HCT116 (cell line): ENCODE data around the gene CYSLTR2. TPM values are rescaled to one million over a fixed set of nuclear protein-coding genes. Genes with fewer than 3 reads are reported as not detected.

Experiments
- ATAC-seq: fragments of 200-7000 bp; cut with Tn5 transposase; 2 replicates; pipeline ENCODE4 v1.9.1; 2020; ENCODE audit warnings: mild to moderate bottlenecking, moderate library complexity
- BruUV-seq: library from RNA; stranded (reverse); fragments of 400-500 nt; replicated peaks from 2 replicates; lab custom pipeline; 2021; lab: Mats Ljungman, UMichigan
- CTCF ChIA-PET: fragments of 300-600 bp; sonication (Branson Sonifier 250); formaldehyde crosslinking; loops from one replicate; lab custom pipeline; 2021; ENCODE audit warnings: antibody characterized with exemption; lab: Charles Lee
- POLR2A ChIA-PET: fragments of 300-600, 350-600 bp; sonication (Branson Sonifier 250); formaldehyde crosslinking; loops from one replicate; lab custom pipeline; 2021; ENCODE audit warnings: antibody characterized with exemption; lab: Charles Lee
- RAD21 ChIA-PET, 2 experiments: fragments of 300-600 bp; sonication (Branson Sonifier 250); formaldehyde crosslinking; loops; one replicate each; lab custom pipeline; 2023; ENCODE audit warnings: low total read pairs in 2 of 2; ENCODE audit not compliant: uncharacterized antibody in 2 of 2, unreplicated experiment in 2 of 2, low non-redundant PET in 1 of 2; lab: Charles Lee
- DNase-seq: peaks from one replicate; pipeline ENCODE4 v3.0.0-alpha.2; 2010; ENCODE audit warnings: low read depth, low spot score
- H2AFZ ChIP-seq: fragments of 200-600 bp; shearing (Covaris generic), sonication (generic); 2 replicates; pipeline ENCODE4 v1.6.1; 2017; ENCODE audit warnings: low read depth, mixed run types, mixed read lengths, antibody characterized with exemption, low read length; ENCODE audit not compliant: poor library complexity, severe bottlenecking
- H3K27ac ChIP-seq: 2 replicates; pipeline ENCODE4 v1.5.1; 2012; ENCODE audit warnings: low read depth, low read length
- H3K27me3 ChIP-seq: fragments of 200-600 bp; sonication (generic); 2 replicates; pipeline ENCODE4 v1.6.1; 2016; ENCODE audit warnings: mixed run types, low read length, mixed read lengths; ENCODE audit not compliant: insufficient read depth
- H3K36me3 ChIP-seq, 2 experiments: fragments of 200-500 bp in 1 of 2; fragments of 200-600 bp in 1 of 2; sonication (Bioruptor generic) in 1 of 2; sonication (generic) in 1 of 2; 2 replicates each; pipeline versions ENCODE4 v1.5.1 to v1.6.1; 2014 to 2016; ENCODE audit warnings: low read length in 2 of 2, inconsistent platforms in 1 of 2, mixed read lengths in 1 of 2, mixed run types in 1 of 2; ENCODE audit not compliant: insufficient read depth in 2 of 2, control insufficient read depth in 1 of 2
- H3K4me1 ChIP-seq, 2 experiments: fragments of 200-600 bp in 1 of 2; sonication (generic) in 1 of 2; 2 replicates each; pipeline versions ENCODE4 v1.5.1 to v1.6.1; 2012 to 2017; ENCODE audit warnings: low read length in 2 of 2, inconsistent platforms in 1 of 2, mild to moderate bottlenecking in 1 of 2, mixed read lengths in 1 of 2, mixed run types in 1 of 2, moderate library complexity in 1 of 2; ENCODE audit not compliant: insufficient read depth in 2 of 2, control insufficient read depth in 1 of 2
- H3K4me2 ChIP-seq: fragments of 200-600 bp; sonication (generic); 2 replicates; pipeline ENCODE4 v1.6.1; 2017; ENCODE audit warnings: mixed run types, low read length, mixed read lengths
- H3K4me3 ChIP-seq, 2 experiments: fragments of 200-600 bp in 1 of 2; sonication (generic) in 1 of 2; replicated peaks in 1 of 2; 2 replicates each; pipeline ENCODE4 v1.5.1; 2011 to 2016; ENCODE audit warnings: low read length in 2 of 2, control low read depth in 1 of 2, low read depth in 1 of 2, mild to moderate bottlenecking in 1 of 2, mixed read lengths in 1 of 2, mixed run types in 1 of 2
- H3K79me2 ChIP-seq: fragments of 200-600 bp; sonication (generic); 2 replicates; pipeline ENCODE4 v1.6.1; 2017; ENCODE audit warnings: mild to moderate bottlenecking, mixed run types, low read length, moderate library complexity, mixed read lengths; ENCODE audit not compliant: insufficient read depth
- H3K9ac ChIP-seq: fragments of 200-600 bp; sonication (generic); 2 replicates; pipeline ENCODE4 v1.6.1; 2016; ENCODE audit warnings: low read length, mixed read lengths
- H3K9me2 ChIP-seq: fragments of 200-600 bp; sonication (generic), shearing (Covaris generic); 2 replicates; pipeline ENCODE4 v1.6.1; 2017; ENCODE audit warnings: mixed run types, mild to moderate bottlenecking, moderate library complexity; ENCODE audit not compliant: insufficient read depth
- H3K9me3 ChIP-seq, 2 experiments: fragments of 200-500 bp in 1 of 2; fragments of 200-600 bp in 1 of 2; sonication (Bioruptor generic) in 1 of 2; sonication (generic) in 1 of 2; 2 replicates each; pipeline ENCODE4 v1.6.1; 2014 to 2017; ENCODE audit warnings: low read length in 2 of 2, mixed read lengths in 2 of 2, inconsistent platforms in 1 of 2, low read depth in 1 of 2, mild to moderate bottlenecking in 1 of 2, mixed run types in 1 of 2, moderate library complexity in 1 of 2; ENCODE audit not compliant: control insufficient read depth in 1 of 2, insufficient read depth in 1 of 2
- H4K20me1 ChIP-seq: fragments of 200-600 bp; sonication (generic), shearing (Covaris generic); 2 replicates; pipeline ENCODE4 v1.6.1; 2017; ENCODE audit warnings: mixed run types, mild to moderate bottlenecking, moderate library complexity; ENCODE audit not compliant: insufficient read depth
- CEBPB ChIP-seq: IDR thresholded peaks from 2 replicates; pipeline ENCODE4 v1.6.1; 2012; ENCODE audit warnings: low read depth
- CTCF ChIP-seq, 3 experiments: fragments of 200-600 bp in 1 of 3; sonication (generic) in 1 of 3; IDR thresholded peaks in 2 of 3; conservative IDR thresholded peaks in 1 of 3; 2 replicates each; pipeline ENCODE4 v1.5.1; 2012 to 2017; ENCODE audit warnings: low read depth in 2 of 3, low read length in 2 of 3, antibody characterized with exemption in 1 of 3, borderline replicate concordance in 1 of 3, control low read depth in 1 of 3, mild to moderate bottlenecking in 1 of 3, mixed read lengths in 1 of 3, mixed run types in 1 of 3, moderate library complexity in 1 of 3; ENCODE audit not compliant: insufficient read depth in 1 of 3
- EGR1 ChIP-seq: IDR thresholded peaks from 2 replicates; pipeline ENCODE4 v1.6.1; 2012; ENCODE audit warnings: low read depth
- ELF1 ChIP-seq: IDR thresholded peaks from 2 replicates; pipeline ENCODE4 v1.6.1; 2012; ENCODE audit warnings: low read depth, borderline replicate concordance
- EZH2 ChIP-seq: fragments of 200-600 bp; sonication (generic); IDR thresholded peaks from 2 replicates; pipeline ENCODE4 v1.6.1; 2017; ENCODE audit warnings: antibody characterized with exemption, mixed run types
- EZH2phosphoT487 ChIP-seq: fragments of 200-600 bp; IDR thresholded peaks from 2 replicates; pipeline ENCODE4 v1.6.1; 2018; ENCODE audit warnings: antibody characterized with exemption, borderline replicate concordance
- FOSL1 ChIP-seq: IDR thresholded peaks from 2 replicates; pipeline ENCODE4 v1.6.1; 2012; ENCODE audit warnings: low read depth
- MAX ChIP-seq: IDR thresholded peaks from 2 replicates; pipeline ENCODE4 v1.6.1; 2012
- POLR2A ChIP-seq: IDR thresholded peaks from 2 replicates; pipeline ENCODE4 v1.7.0; 2011; ENCODE audit warnings: borderline replicate concordance; ENCODE audit not compliant: insufficient read depth, insufficient read length; ENCODE audit errors: extremely low read depth
- POLR2AphosphoS5 ChIP-seq: IDR thresholded peaks from 2 replicates; pipeline ENCODE4 v1.6.1; 2011; ENCODE audit warnings: mild to moderate bottlenecking, low read depth, low read length, moderate library complexity
- RAD21 ChIP-seq: IDR thresholded peaks from 2 replicates; pipeline ENCODE4 v1.6.1; 2012; ENCODE audit warnings: low read depth, mild to moderate bottlenecking
- SIN3A ChIP-seq: IDR thresholded peaks from 2 replicates; pipeline ENCODE4 v1.6.1; 2012; ENCODE audit warnings: low read depth
- SRF ChIP-seq: IDR thresholded peaks from 2 replicates; pipeline ENCODE4 v1.6.1; 2012; ENCODE audit warnings: low read depth
- TCF7L2 ChIP-seq: IDR thresholded peaks from 2 replicates; pipeline ENCODE4 v1.7.0; 2011; ENCODE audit warnings: borderline replicate concordance, inconsistent platforms; ENCODE audit not compliant: insufficient read depth, insufficient read length; ENCODE audit errors: extremely low read depth
- YY1 ChIP-seq: IDR thresholded peaks from 2 replicates; pipeline ENCODE4 v1.6.1; 2011; ENCODE audit warnings: low read length, low read depth, moderate library complexity, mild to moderate bottlenecking; ENCODE audit not compliant: insufficient replicate concordance; ENCODE audit errors: extremely low read depth
- ZBTB33 ChIP-seq: IDR thresholded peaks from 2 replicates; pipeline ENCODE4 v1.6.1; 2011; ENCODE audit warnings: mild to moderate bottlenecking, low read length, moderate library complexity; ENCODE audit not compliant: insufficient replicate concordance; ENCODE audit errors: extremely low read depth
- intact Hi-C: fragments of 100-400 bp; cut with micrococcal nuclease; formaldehyde crosslinking; loops from 2 replicates; pipeline ENCODE4 v1.10.0; 2022
- total RNA-seq: library from RNA; stranded (reverse); gene quantifications from one replicate; pipeline ENCODE4 v1.2.1, GENCODE V29; 2021; ENCODE audit not compliant: unreplicated experiment

The CYSLTR2 gene
- total RNA-seq, 1 experiment from 2014 or later = not detected

DNA sequence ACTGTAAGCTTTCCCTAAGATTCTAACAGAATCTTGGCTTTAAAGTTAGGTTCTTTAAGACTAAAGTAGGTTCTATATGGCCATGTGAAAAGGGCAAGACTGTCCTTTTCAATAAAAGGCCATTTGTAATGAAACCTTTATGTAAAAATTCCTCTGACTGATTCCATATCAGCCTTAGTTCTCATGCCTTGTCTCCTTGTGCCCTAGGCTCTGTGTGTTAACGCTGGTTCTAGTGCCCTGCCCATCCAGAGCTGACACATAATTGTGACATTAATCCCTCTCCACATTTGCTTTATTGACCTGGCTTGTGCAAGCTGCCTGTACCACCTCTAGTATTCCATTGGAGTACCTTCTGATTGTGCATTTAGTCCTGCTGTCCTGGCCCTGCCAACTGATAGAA is 28.2 kb downstream of the CYSLTR2 start:
- Histone ChIP-seq H3K27me3 (peaks cover 26% of the 10 kb centered on the region; the same call in 1 of the 2 replicates), H3K27ac (no peak overlapping the region), H3K4me3 (no peak overlapping the region), H3K36me3 (no peaks in the 10 kb centered on the region), H3K4me2 (no peak overlapping the region), H3K4me1 (no peaks in the 10 kb centered on the region), H3K9me3 (no peaks in the 10 kb centered on the region), H2AFZ (no peak overlapping the region), H3K9me2 (no peaks in the 10 kb centered on the region), H3K9ac (no peak overlapping the region), H3K79me2 (no peaks in the 10 kb centered on the region), H4K20me1 (no peaks in the 10 kb centered on the region)
- ATAC-seq (no peak), DNase-seq (no peak)
- intact Hi-C loops = no loop called here
- ChIA-PET RAD21 (no interaction called here), POLR2A (no interaction called here), CTCF (no interaction called here)
- no TSS peak for BruUV-seq
- no peak for TF ChIP-seq EZH2phosphoT487

GRCh38 chr13:48682436-48682835 is 28.7 kb downstream of the CYSLTR2 start:
- ChIA-PET RAD21 (no interaction called here), POLR2A (no interaction called here), CTCF (no interaction called here)
- H2AFZ ChIP-seq = no peak overlapping the region
- no TSS peak for BruUV-seq
- H4K20me1 ChIP-seq = no peaks in the 10 kb centered on the region
- peaks cover 24% of the 10 kb centered on the region; the same call in 1 of the 2 replicates for H3K27me3 ChIP-seq
- no peak for DNase-seq
- H3K9me2 ChIP-seq = no peaks in the 10 kb centered on the region
- no peaks in the 10 kb centered on the region for H3K36me3 ChIP-seq
- H3K4me2 ChIP-seq = no peak overlapping the region
- no peaks in the 10 kb centered on the region for H3K79me2 ChIP-seq
- no peaks in the 10 kb centered on the region for H3K9me3 ChIP-seq
- no peak overlapping the region for H3K4me3 ChIP-seq
- no peak for ATAC-seq
- no peaks in the 10 kb centered on the region for H3K4me1 ChIP-seq
- H3K9ac ChIP-seq = no peak overlapping the region
- H3K27ac ChIP-seq = no peak overlapping the region
- intact Hi-C loops = no loop called here
- TF ChIP-seq YY1 (no peak), CEBPB (no peak), POLR2AphosphoS5 (no peak), EZH2phosphoT487 (no peak), TCF7L2 (no peak), MAX (no peak), POLR2A (no peak), ELF1 (no peak), ZBTB33 (no peak), CTCF (IDR thresholded peaks at IDR 0.05 in 2 of 3, conservative IDR thresholded peaks at IDR 0.05 in 1 of 3; ENCODE audit: borderline replicate concordance in 1 of 3, insufficient read depth in 1 of 3, low read depth in 2 of 3, low read length in 2 of 3) (no peak), FOSL1 (no peak), RAD21 (no peak), EGR1 (no peak), SIN3A (no peak), EZH2 (no peak), SRF (no peak)
